H1 (cell line): ENCODE measurements around the gene GLS. TPM values are rescaled to one million over a fixed set of nuclear protein-coding genes. Genes with fewer than 3 reads are reported as not detected.

Experiments
- CTCF ChIA-PET: fragments of 300-600 bp; sonication (Branson Sonifier 250); formaldehyde crosslinking; loops from one replicate; lab custom pipeline; 2021; ENCODE audit not compliant: partially characterized antibody; lab: Charles Lee
- POLR2A ChIA-PET: fragments of 300-600 bp; sonication (Branson Sonifier 250); formaldehyde crosslinking; loops from one replicate; lab custom pipeline; 2021; ENCODE audit warnings: inconsistent platforms; ENCODE audit not compliant: partially characterized antibody; lab: Charles Lee
- DNase-seq, 2 experiments: peaks; one replicate each; pipeline versions ENCODE4 v3.0.0 to v3.0.0-alpha.2; 2010 to 2022; ENCODE audit warnings: low spot score in 2 of 2, low read depth in 1 of 2, mixed read lengths in 1 of 2
- FAIRE-seq: peaks from 2 replicates; lab custom pipeline; 2011; peaks lifted over from hg19 to GRCh38; lab: Jason Lieb, UNC
- H2AFZ ChIP-seq: 2 replicates; pipeline ENCODE4 v1.8.1; 2012; ENCODE audit warnings: low read length, inconsistent platforms
- H2AK5ac ChIP-seq: 2 replicates; pipeline ENCODE4 v1.6.1; 2013; ENCODE audit warnings: low read depth, low read length
- H2BK120ac ChIP-seq: replicated peaks from 2 replicates; pipeline ENCODE3; 2013; ENCODE audit warnings: low read depth, low read length, inconsistent platforms
- H2BK12ac ChIP-seq: 2 replicates; pipeline ENCODE4 v1.6.1; 2013; ENCODE audit warnings: low read depth, low read length
- H2BK15ac ChIP-seq: 2 replicates; pipeline ENCODE4 v1.6.1; 2013; ENCODE audit warnings: low read length
- H2BK20ac ChIP-seq: 2 replicates; pipeline ENCODE4 v1.6.1; 2013; ENCODE audit warnings: low read length
- H2BK5ac ChIP-seq: 2 replicates; pipeline ENCODE4 v1.6.1; 2013; ENCODE audit warnings: low read depth, low read length
- H3K14ac ChIP-seq: 2 replicates; pipeline ENCODE4 v1.6.1; 2013; ENCODE audit warnings: inconsistent platforms; ENCODE audit not compliant: insufficient read length
- H3K18ac ChIP-seq: 2 replicates; pipeline ENCODE4 v1.6.1; 2013; ENCODE audit warnings: low read length; ENCODE audit errors: extremely low read depth
- H3K23ac ChIP-seq: 2 replicates; pipeline ENCODE4 v1.6.1; 2013; ENCODE audit warnings: inconsistent platforms; ENCODE audit not compliant: insufficient read length
- H3K23me2 ChIP-seq: 2 replicates; pipeline ENCODE4 v1.6.1; 2013; ENCODE audit warnings: low read depth, low read length
- H3K27ac ChIP-seq: 2 replicates; pipeline ENCODE4 v1.6.1; 2011; ENCODE audit warnings: low read depth, low read length, inconsistent platforms
- H3K27me3 ChIP-seq, 4 experiments: replicated peaks in 1 of 4; 1 replicate in 1 of 4; 2 replicates in 3 of 4; pipeline versions ENCODE4 v1.6.1 to v1.8.1; 2011 to 2013; ENCODE audit warnings: low read length in 3 of 4, mild to moderate bottlenecking in 3 of 4, inconsistent platforms in 2 of 4, mixed read lengths in 2 of 4, moderate library complexity in 1 of 4; ENCODE audit not compliant: control insufficient read depth in 3 of 4, insufficient read depth in 3 of 4; ENCODE audit errors: extremely low read depth in 1 of 4
- H3K36me3 ChIP-seq, 4 experiments: 2 replicates each; pipeline versions ENCODE4 v1.6.1 to v1.8.1; 2011 to 2013; ENCODE audit warnings: mild to moderate bottlenecking in 4 of 4, low read length in 3 of 4, moderate library complexity in 2 of 4, control low read depth in 1 of 4, inconsistent platforms in 1 of 4; ENCODE audit not compliant: insufficient read depth in 4 of 4, control insufficient read depth in 2 of 4
- H3K4ac ChIP-seq: replicated peaks from 2 replicates; pipeline ENCODE3; 2013; ENCODE audit warnings: low read length, low read depth, mixed read lengths, inconsistent platforms; ENCODE audit not compliant: insufficient read length
- H3K4me1 ChIP-seq, 4 experiments: replicated peaks in 1 of 4; 1 replicate in 1 of 4; 2 replicates in 3 of 4; pipeline versions ENCODE4 v1.6.1 to v1.8.1; 2011 to 2013; ENCODE audit warnings: low read length in 3 of 4, inconsistent platforms in 2 of 4, mixed read lengths in 1 of 4; ENCODE audit not compliant: insufficient read depth in 4 of 4, control insufficient read depth in 3 of 4
- H3K4me2 ChIP-seq, 2 experiments: 2 replicates each; pipeline versions ENCODE4 v1.6.1 to v1.8.1; 2011 to 2013; ENCODE audit warnings: low read depth in 2 of 2, low read length in 2 of 2, control low read depth in 1 of 2, inconsistent platforms in 1 of 2, mild to moderate bottlenecking in 1 of 2; ENCODE audit not compliant: insufficient read depth in 1 of 2
- H3K4me3 ChIP-seq, 4 experiments: fragments of 200-600, 300-600 bp in 1 of 4; sonication (generic), shearing (Covaris generic), sonication (Bioruptor Twin) in 1 of 4; 2 replicates each; pipeline versions ENCODE4 v1.5.1 to v1.8.1; 2011 to 2016; ENCODE audit warnings: low read length in 4 of 4, low read depth in 3 of 4, control low read depth in 2 of 4, inconsistent platforms in 2 of 4, mild to moderate bottlenecking in 2 of 4, mixed read lengths in 1 of 4, moderate library complexity in 1 of 4; ENCODE audit not compliant: insufficient read depth in 2 of 4; ENCODE audit errors: extremely low read depth in 1 of 4
- H3K56ac ChIP-seq: replicated peaks from 2 replicates; pipeline ENCODE3; 2013; ENCODE audit warnings: low read depth, mild to moderate bottlenecking, mixed read lengths, low read length, inconsistent platforms; ENCODE audit not compliant: insufficient read length
- H3K79me1 ChIP-seq: 2 replicates; pipeline ENCODE4 v1.6.1; 2013; ENCODE audit warnings: low read depth, low read length, control low read depth
- H3K79me2 ChIP-seq, 2 experiments: 2 replicates each; pipeline versions ENCODE4 v1.6.1 to v1.8.1; 2012 to 2013; ENCODE audit warnings: low read length in 2 of 2, mild to moderate bottlenecking in 2 of 2, inconsistent platforms in 1 of 2; ENCODE audit not compliant: insufficient read depth in 2 of 2, control insufficient read depth in 1 of 2
- H3K9ac ChIP-seq, 4 experiments: replicated peaks in 1 of 4; 1 replicate in 1 of 4; 2 replicates in 3 of 4; pipeline versions ENCODE4 v1.6.1 to v1.8.1; 2011 to 2013; ENCODE audit warnings: low read depth in 3 of 4, low read length in 3 of 4, control low read depth in 2 of 4, mild to moderate bottlenecking in 2 of 4, moderate library complexity in 2 of 4, inconsistent platforms in 1 of 4; ENCODE audit errors: extremely low read depth in 1 of 4
- H3K9me3 ChIP-seq, 2 experiments: 2 replicates each; pipeline versions ENCODE4 v1.6.1 to v1.8.1; 2012 to 2013; ENCODE audit warnings: mild to moderate bottlenecking in 2 of 2, moderate library complexity in 2 of 2, control low read depth in 1 of 2, inconsistent platforms in 1 of 2, low read depth in 1 of 2, low read length in 1 of 2, mixed read lengths in 1 of 2; ENCODE audit not compliant: insufficient read depth in 2 of 2
- H4K20me1 ChIP-seq, 2 experiments: replicated peaks in 1 of 2; 2 replicates each; pipeline versions ENCODE3 to v1.8.1; 2011 to 2013; ENCODE audit warnings: inconsistent platforms in 2 of 2, low read length in 2 of 2, mild to moderate bottlenecking in 1 of 2; ENCODE audit not compliant: insufficient read depth in 2 of 2, control insufficient read depth in 1 of 2
- H4K5ac ChIP-seq: 2 replicates; pipeline ENCODE4 v1.6.1; 2013; ENCODE audit warnings: low read length, low read depth, mixed read lengths, inconsistent platforms; ENCODE audit not compliant: insufficient read length
- H4K8ac ChIP-seq: 2 replicates; pipeline ENCODE4 v1.8.0; 2013; ENCODE audit warnings: mild to moderate bottlenecking, moderate library complexity, low read length, inconsistent platforms; ENCODE audit not compliant: insufficient read depth; ENCODE audit errors: extremely low read depth
- H4K91ac ChIP-seq: replicated peaks from 2 replicates; pipeline ENCODE3; 2013; ENCODE audit warnings: low read length, mixed read lengths, inconsistent platforms; ENCODE audit not compliant: insufficient read length
- ATF2 ChIP-seq: IDR thresholded peaks from 2 replicates; pipeline ENCODE4 v1.6.1; 2012; ENCODE audit warnings: low read length, inconsistent platforms
- CREB1 ChIP-seq: IDR thresholded peaks from 2 replicates; pipeline ENCODE4 v1.6.1; 2012; ENCODE audit warnings: inconsistent platforms
- E2F6 ChIP-seq: IDR thresholded peaks from 2 replicates; pipeline ENCODE4 v1.6.1; 2012; ENCODE audit warnings: inconsistent platforms
- GTF2F1 ChIP-seq: IDR thresholded peaks from 2 replicates; pipeline ENCODE4 v1.6.1; 2012; ENCODE audit warnings: low read depth, low read length, improper control_type of control experiment, borderline replicate concordance
- HDAC2 ChIP-seq, 2 experiments: fragments of 300-600 bp in 1 of 2; sonication (generic) in 1 of 2; IDR thresholded peaks; 2 replicates each; pipeline ENCODE4 v1.6.1; 2011 to 2012; ENCODE audit warnings: low read depth in 2 of 2, low read length in 2 of 2, mild to moderate bottlenecking in 2 of 2, moderate library complexity in 2 of 2, borderline replicate concordance in 1 of 2, inconsistent platforms in 1 of 2
- MAX ChIP-seq: IDR thresholded peaks from 2 replicates; pipeline ENCODE4 v1.6.1; 2012; ENCODE audit warnings: inconsistent platforms
- NRF1 ChIP-seq: IDR thresholded peaks from 2 replicates; pipeline ENCODE4 v1.6.1; 2011; ENCODE audit warnings: mild to moderate bottlenecking, low read depth, low read length, improper control_type of control experiment
- PHF8 ChIP-seq: fragments of 200-600 bp; sonication (generic); conservative IDR thresholded peaks from 2 replicates; pipeline ENCODE4 v1.7.1; 2012; ENCODE audit warnings: low read depth, mild to moderate bottlenecking, inconsistent platforms, low read length, moderate library complexity
- POLR2A ChIP-seq, 2 experiments: IDR thresholded peaks; 1 replicate in 1 of 2; 2 replicates in 1 of 2; pipeline ENCODE4 v1.6.1; 2011; ENCODE audit warnings: low read depth in 2 of 2, low read length in 2 of 2, mild to moderate bottlenecking in 2 of 2; ENCODE audit errors: control extremely low read depth in 1 of 2
- RNF2 ChIP-seq: fragments of 200-900, 300-1000 bp; sonication (generic); IDR thresholded peaks from 2 replicates; pipeline ENCODE4 v1.7.1; 2016; ENCODE audit warnings: borderline replicate concordance, low read depth, mild to moderate bottlenecking, antibody characterized with exemption, low read length; ENCODE audit not compliant: poor library complexity, severe bottlenecking; ENCODE audit errors: missing control alignments
- RXRA ChIP-seq: IDR thresholded peaks from 2 replicates; pipeline ENCODE4 v1.6.1; 2011; ENCODE audit warnings: low read depth, mild to moderate bottlenecking, low read length, moderate library complexity; ENCODE audit not compliant: insufficient read depth
- WGBS, 2 experiments: shearing (Covaris generic) in 1 of 2; methylation state at CpG; one replicate each; pipeline versions ENCODE4 v1.1.6 to v1.1.7; 2013 to 2015; ENCODE audit warnings: low lambda C conversion rate in 2 of 2, mixed read lengths in 2 of 2, inconsistent platforms in 1 of 2, low coverage in 1 of 2, missing lambda C conversion rate in 1 of 2; ENCODE audit not compliant: insufficient replicate concordance in 2 of 2, insufficient coverage in 1 of 2, insufficient read length in 1 of 2; ENCODE audit errors: extremely low coverage in 1 of 2, missing lambda C conversion rate in 1 of 2; 5-methylcytosine and 5-hydroxymethylcytosine counted together
- polyA plus RNA-seq, 7 experiments: library from polyadenylated mRNA; depleted of rRNA in 3 of 7; stranded (reverse) in 5 of 7; unstranded in 2 of 7; fragments of >200 nt in 5 of 7; fragments of 200-250 nt in 2 of 7; gene quantifications; 1 replicate in 5 of 7; 2 replicates in 1 of 7; 4 replicates in 1 of 7; pipeline versions ENCODE4 v1.2.1 to v1.2.3, GENCODE V29; 2011 to 2013; ENCODE audit warnings: missing spikeins in 2 of 7, mixed read lengths in 2 of 7
- total RNA-seq: library from RNA; stranded (reverse); fragmentation: NEBNext Ultra II Directional; extraction: Animal tissue kit (Norgen Biotek cat#: 25700); gene quantifications from 2 replicates; pipeline ENCODE4 v1.2.1, GENCODE V29; 2021

The GLS gene
- total and polyA plus RNA-seq, 2 of the 8 experiments (the other 6 are each of a cell fraction or from before 2014, with no cell fraction given), result 15.7 to 89.8 TPM

- Histone ChIP-seq H2BK20ac (no peak overlapping the region), H2BK12ac (no peak overlapping the region), H2BK5ac (no peak overlapping the region), H3K23ac (no peak overlapping the region), H2BK15ac (no peak overlapping the region), H3K18ac (no peak overlapping the region), H3K79me2 (no peaks in the 10 kb centered on the region), H3K4me2 (no peak overlapping the region), H3K23me2 (no peaks in the 10 kb centered on the region), H3K14ac (no peak overlapping the region), H3K56ac (no peak overlapping the region), H3K36me3 (peaks cover 0 to 45% (median 15%) of the 10 kb centered on the region in 4 experiments; a peak in 4 of 8 replicates), H4K5ac (no peak overlapping the region), H3K4me3 (no peak overlapping the region), H3K9ac (no peak overlapping the region), H3K27me3 (no peaks in the 10 kb centered on the region), H2AFZ (no peak overlapping the region), H3K9me3 (no peaks in the 10 kb centered on the region), H2BK120ac (no peak overlapping the region), H4K91ac (no peak overlapping the region), H3K79me1 (no peaks in the 10 kb centered on the region), H4K8ac (no peak overlapping the region), H3K4me1 (no peaks in the 10 kb centered on the region), H3K27ac (no peak overlapping the region), H4K20me1 (no peaks in the 10 kb centered on the region), H2AK5ac (no peak overlapping the region), H3K4ac (no peak overlapping the region)
- DNase-seq (no peak), FAIRE-seq (no peak)
- POLR2A ChIA-PET, result interaction anchor here (0.6 kb wide), 1 partner anchor 39 kb away, joined by 3 read pairs; no protein-coding TSS in a partner anchor
- WGBS, 2 experiments, result 94% methylated on average over 3 of the region's 3 CpGs; no CpG with 5 or more reads in 1 of the 2 experiments
- CTCF ChIA-PET, result no interaction called here
- TF ChIP-seq E2F6 (no peak), PHF8 (no peak), CREB1 (no peak), NRF1 (no peak), POLR2A (IDR thresholded peaks at IDR 0.05; ENCODE audit: control extremely low read depth in 1 of 2, low read depth in 2 of 2, low read length in 2 of 2) (no peak), GTF2F1 (no peak), ATF2 (no peak), RNF2 (no peak), RXRA (no peak), HDAC2 (IDR thresholded peaks at IDR 0.05; ENCODE audit: borderline replicate concordance in 1 of 2, low read depth in 2 of 2, low read length in 2 of 2) (no peak), MAX (no peak)
Measured at GRCh38 chr2:190920085-190920484, 39.5 kb downstream of the GLS start.
